ENCODE results near the gene RBM5. TPM values are rescaled to one million over a fixed set of nuclear protein-coding genes. Genes with fewer than 3 reads are reported as not detected.

The RBM5 gene
- total RNA-seq, 1 experiment from 2014 or later, result 128 TPM

DNA sequence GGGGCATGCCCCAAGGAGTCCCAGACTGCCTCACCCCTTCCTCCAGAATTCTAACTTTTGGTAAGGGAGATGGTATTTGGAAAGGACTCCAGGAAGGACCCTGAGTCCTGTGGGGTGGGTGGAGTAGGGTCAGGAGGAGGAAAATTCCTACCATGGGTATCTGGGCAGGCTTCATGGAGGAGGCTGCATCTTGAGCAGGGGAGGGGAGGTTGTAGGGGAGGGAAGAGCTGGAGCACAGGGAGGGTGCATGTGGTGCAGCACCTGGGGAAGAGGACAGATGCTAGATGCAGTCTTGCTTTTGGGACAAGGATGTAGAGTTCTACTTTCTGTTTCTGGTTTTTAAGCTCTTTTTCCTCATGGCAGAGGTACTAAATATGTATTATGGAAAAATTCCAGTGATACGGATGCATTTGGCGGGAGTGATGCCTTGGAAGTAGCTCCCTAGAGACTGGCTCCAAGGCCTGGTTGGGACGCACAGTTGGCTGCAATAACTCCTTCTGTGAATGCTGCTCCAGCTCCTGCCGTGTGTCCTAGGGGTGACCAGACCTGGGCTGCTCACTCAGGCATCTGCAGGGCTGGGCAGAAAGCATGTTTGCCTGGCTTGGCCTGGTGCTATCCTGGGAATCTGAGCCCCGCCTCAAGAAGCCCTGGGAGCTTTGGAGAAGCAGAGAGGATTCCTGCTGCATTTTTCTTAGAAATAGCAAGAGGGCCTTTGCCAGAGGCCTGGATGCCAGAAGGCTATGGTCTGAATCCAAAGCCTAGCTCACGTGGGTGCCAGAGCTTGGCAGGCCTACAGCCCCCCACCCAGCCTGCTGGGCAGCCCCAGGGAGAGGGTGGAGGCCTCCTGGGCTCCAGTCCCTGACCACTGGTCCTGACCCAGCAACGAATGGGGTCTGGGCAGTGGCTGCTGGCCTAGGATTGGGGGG, 76.5 kb downstream of the RBM5 start:
- peak; percentile 23 for ATAC-seq

DNA sequence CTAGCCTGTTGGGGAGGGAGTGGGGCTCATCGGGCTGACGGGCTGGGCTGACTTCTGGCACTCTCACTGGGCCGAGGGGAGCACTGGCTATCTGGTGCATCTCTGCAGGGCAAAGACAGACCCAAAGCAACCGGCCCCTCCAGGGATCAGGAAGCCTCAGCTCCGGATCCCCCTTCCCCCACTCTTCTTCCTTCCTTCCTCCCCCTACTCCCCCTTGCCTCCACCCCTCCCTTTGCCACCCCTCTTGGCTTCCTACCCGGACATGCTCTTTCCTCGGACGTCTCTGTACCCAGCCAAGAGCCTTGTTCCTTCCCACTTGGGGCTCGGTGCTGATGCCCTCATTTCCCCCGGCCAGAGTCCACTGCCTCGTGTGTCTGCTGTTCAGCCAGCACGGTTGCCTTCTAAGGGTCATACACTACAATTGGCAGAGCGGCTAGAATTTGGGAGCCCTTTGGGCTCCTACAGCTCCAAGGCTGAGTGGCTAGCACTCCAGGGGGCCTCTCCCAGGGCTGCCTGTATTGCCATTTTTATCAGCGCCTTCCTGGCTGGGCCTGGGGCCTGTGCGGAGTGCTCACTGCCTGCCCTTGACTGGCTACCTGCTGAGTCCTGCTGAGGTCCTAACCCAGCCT, 77.3 kb downstream of the RBM5 start:
- CTCF ChIA-PET, result interaction anchor here (0.7 to 1.3 kb wide), 2 partner anchors 10 to 12 kb away, joined by 5 to 6 read pairs; no protein-coding TSS in a partner anchor
- Histone ChIP-seq H3K9me3 (ENCODE audit: low read length) (no peaks in the 10 kb centered on the region), H3K27ac (ENCODE audit: low read length) (peak overlapping the region; percentile 99), H3K9ac (ENCODE audit: low read length) (peak overlapping the region; percentile 87), H2AFZ (ENCODE audit: low read length) (no peak overlapping the region), H3K36me3 (ENCODE audit: low read depth, low read length) (no peaks in the 10 kb centered on the region), H3K4me1 (ENCODE audit: insufficient read depth, low read length) (peaks cover 88% of the 10 kb centered on the region), H3K27me3 (ENCODE audit: low read length) (no peaks in the 10 kb centered on the region), H3K4me3 (ENCODE audit: low read length) (no peak overlapping the region), H3F3A (ENCODE audit: low read length, unreplicated experiment) (no peaks in the 10 kb centered on the region), H3K79me2 (ENCODE audit: low read length) (peaks cover 49% of the 10 kb centered on the region), H3K9me2 (replicated peaks; ENCODE audit: low read length) (no peaks in the 10 kb centered on the region), H4K20me1 (ENCODE audit: low read length) (no peaks in the 10 kb centered on the region), H3K4me2 (ENCODE audit: low read length) (peak overlapping the region; percentile 66)
- POLR2A ChIA-PET (ENCODE audit: unreplicated experiment), result interaction anchor here (0.6 kb wide), 2 partner anchors 10 to 20 kb away, joined by 4 to 8 read pairs; no protein-coding TSS in a partner anchor
- TF ChIP-seq EZH2 (IDR thresholded peaks at IDR 0.05; ENCODE audit: low read length, unreplicated experiment) (no peak), EZH2phosphoT487 (IDR thresholded peaks at IDR 0.05; ENCODE audit: borderline replicate concordance, low read length) (no peak)
- TF ChIP-seq, protein P1, sequence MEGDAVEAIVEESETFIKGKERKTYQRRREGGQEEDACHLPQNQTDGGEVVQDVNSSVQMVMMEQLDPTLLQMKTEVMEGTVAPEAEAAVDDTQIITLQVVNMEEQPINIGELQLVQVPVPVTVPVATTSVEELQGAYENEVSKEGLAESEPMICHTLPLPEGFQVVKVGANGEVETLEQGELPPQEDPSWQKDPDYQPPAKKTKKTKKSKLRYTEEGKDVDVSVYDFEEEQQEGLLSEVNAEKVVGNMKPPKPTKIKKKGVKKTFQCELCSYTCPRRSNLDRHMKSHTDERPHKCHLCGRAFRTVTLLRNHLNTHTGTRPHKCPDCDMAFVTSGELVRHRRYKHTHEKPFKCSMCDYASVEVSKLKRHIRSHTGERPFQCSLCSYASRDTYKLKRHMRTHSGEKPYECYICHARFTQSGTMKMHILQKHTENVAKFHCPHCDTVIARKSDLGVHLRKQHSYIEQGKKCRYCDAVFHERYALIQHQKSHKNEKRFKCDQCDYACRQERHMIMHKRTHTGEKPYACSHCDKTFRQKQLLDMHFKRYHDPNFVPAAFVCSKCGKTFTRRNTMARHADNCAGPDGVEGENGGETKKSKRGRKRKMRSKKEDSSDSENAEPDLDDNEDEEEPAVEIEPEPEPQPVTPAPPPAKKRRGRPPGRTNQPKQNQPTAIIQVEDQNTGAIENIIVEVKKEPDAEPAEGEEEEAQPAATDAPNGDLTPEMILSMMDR (conservative IDR thresholded peaks at IDR 0.05; ENCODE audit: low read depth, low read length), result no peak
- ATAC-seq, result peak; percentile 7
- BruUV-seq (replicated peaks), result no TSS peak
- DNase-seq, result peak; percentile 29
- intact Hi-C loops (cut with micrococcal nuclease), result no loop called here

More for the DNA sequence above, 76.5 kb downstream of the RBM5 start:
- no peaks in the 10 kb centered on the region for H3K36me3 ChIP-seq (ENCODE audit: low read depth, low read length)
- H3K27me3 ChIP-seq (ENCODE audit: low read length), result no peaks in the 10 kb centered on the region
- no TSS peak for BruUV-seq (replicated peaks)
- peak overlapping the region; percentile 87 for H3K9ac ChIP-seq (ENCODE audit: low read length)
- H3K79me2 ChIP-seq (ENCODE audit: low read length), result peaks cover 45% of the 10 kb centered on the region
- peak overlapping the region; percentile 99 for H3K27ac ChIP-seq (ENCODE audit: low read length)
- ChIA-PET CTCF (interaction anchor here (0.7 to 1.3 kb wide), 2 partner anchors 9 to 11 kb away, joined by 5 to 6 read pairs; no protein-coding TSS in a partner anchor), POLR2A (ENCODE audit: unreplicated experiment) (interaction anchor here (0.6 kb wide), 5 partner anchors 8 to 95 kb away, joined by 3 to 8 read pairs (median 4); no protein-coding TSS in a partner anchor)
- peaks cover 87% of the 10 kb centered on the region for H3K4me1 ChIP-seq (ENCODE audit: insufficient read depth, low read length)
- H3K4me3 ChIP-seq (ENCODE audit: low read length), result no peak overlapping the region
- peak overlapping the region; percentile 66 for H3K4me2 ChIP-seq (ENCODE audit: low read length)
- H2AFZ ChIP-seq (ENCODE audit: low read length), result no peak overlapping the region
- no peaks in the 10 kb centered on the region for H3K9me2 ChIP-seq (replicated peaks; ENCODE audit: low read length)
- intact Hi-C loops (cut with micrococcal nuclease), result no loop called here
- no peaks in the 10 kb centered on the region for H3F3A ChIP-seq (ENCODE audit: low read length, unreplicated experiment)
- no peaks in the 10 kb centered on the region for H4K20me1 ChIP-seq (ENCODE audit: low read length)
- peak; percentile 63 for DNase-seq
- TF ChIP-seq, protein P1 (conservative IDR thresholded peaks at IDR 0.05; ENCODE audit: low read depth, low read length), result no peak
- TF ChIP-seq EZH2 (IDR thresholded peaks at IDR 0.05; ENCODE audit: low read length, unreplicated experiment) (no peak), EZH2phosphoT487 (IDR thresholded peaks at IDR 0.05; ENCODE audit: borderline replicate concordance, low read length) (no peak)
- no peaks in the 10 kb centered on the region for H3K9me3 ChIP-seq (ENCODE audit: low read length)

All from PC-3 (cell line).